ENCODE results near the gene SCLT1.

Gene SCLT1

DNA sequence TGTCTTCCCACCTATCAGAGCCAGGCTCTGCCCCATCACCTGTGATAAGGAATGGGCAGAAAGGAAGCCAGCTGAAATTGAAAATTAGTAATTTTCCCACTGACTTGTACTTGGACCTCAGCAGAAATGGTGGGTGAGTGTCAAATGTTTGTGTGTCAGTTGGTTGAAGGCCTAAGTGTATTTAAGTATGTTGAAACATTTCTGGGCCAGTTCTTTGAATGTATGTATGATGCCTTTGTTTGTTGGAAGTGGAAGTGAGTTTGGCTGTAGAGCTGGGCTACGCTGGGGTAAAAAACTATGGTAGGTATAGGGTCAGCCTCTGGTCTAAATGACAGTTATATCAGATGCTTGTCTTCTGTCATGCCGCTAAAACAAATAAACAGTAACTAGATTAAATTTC, 256.1 kb downstream of the SCLT1 start:
- DNase-seq: no peak

GRCh38 chr4:128835498-128836222, 257.7 kb downstream of the SCLT1 start:
- DNase-seq: no peak
